Activated naive CD4-positive, alpha-beta T cell treated with anti-CD3 and anti-CD28 coated beads for 36 hours (primary cell): Measurements from ENCODE around the gene GULP1. TPM values are rescaled to one million over a fixed set of nuclear protein-coding genes. Genes with fewer than 3 reads are reported as not detected.
"Not testable (repeated sequence)": the region's sequence is repeated elsewhere in the genome, so short reads cannot be mapped to it uniquely, and the experiment has no call there.

ENCODE experiments used
- CTCF ChIA-PET: fragments of 350-600 bp; sonication (Branson Sonifier 250); formaldehyde crosslinking; loops from one replicate; lab custom pipeline; 2021; ENCODE audit warnings: antibody characterized with exemption; lab: Charles Lee
- DNase-seq: peaks from one replicate; pipeline ENCODE4 v3.0.0-alpha.2; 2020
- H3K27ac Mint-ChIP-seq: one replicate; pipeline ENCODE4 v1.8.0; 2021; ENCODE audit warnings: mild to moderate bottlenecking, mixed read lengths
- H3K27me3 Mint-ChIP-seq: one replicate; pipeline ENCODE4 v1.8.0; 2021; ENCODE audit warnings: low read depth, mixed read lengths
- H3K36me3 Mint-ChIP-seq: one replicate; pipeline ENCODE4 v1.8.0; 2021; ENCODE audit warnings: low read depth, mixed read lengths
- H3K4me1 Mint-ChIP-seq: one replicate; pipeline ENCODE4 v1.8.0; 2021; ENCODE audit warnings: low read depth, mixed read lengths
- H3K4me3 Mint-ChIP-seq: one replicate; pipeline ENCODE4 v1.8.0; 2021; ENCODE audit warnings: mild to moderate bottlenecking, moderate library complexity, mixed read lengths
- H3K9me3 Mint-ChIP-seq: one replicate; pipeline ENCODE4 v1.8.0; 2021; ENCODE audit warnings: mixed read lengths
- intact Hi-C: fragments of 100-400 bp; cut with micrococcal nuclease; formaldehyde crosslinking; loops from one replicate; pipeline ENCODE4 v1.15.1; 2023
- total RNA-seq, 2 experiments: library from RNA; stranded (reverse); gene quantifications; one replicate each; pipeline ENCODE4 v1.2.3, GENCODE V29; 2021

Gene GULP1
- total RNA-seq, 2 experiments from 2014 or later = not detected

- no peak overlapping the region for H3K4me3 Mint-ChIP-seq
- CTCF ChIA-PET = no interaction called here
- no peaks in the 10 kb centered on the region for H3K9me3 Mint-ChIP-seq
- no peaks in the 10 kb centered on the region for H3K36me3 Mint-ChIP-seq
- intact Hi-C loops = no loop called here
- H3K4me1 Mint-ChIP-seq = no peaks in the 10 kb centered on the region
- H3K27me3 Mint-ChIP-seq = no peaks in the 10 kb centered on the region
- no peak overlapping the region for H3K27ac Mint-ChIP-seq
- no peak for DNase-seq
Measured at GRCh38 chr2:188596054-188596453, 304.4 kb downstream of the GULP1 start.

- DNase-seq = no peak
- Mint-ChIP-seq H3K4me3 (no peak overlapping the region), H3K9me3 (no peaks in the 10 kb centered on the region), H3K4me1 (no peaks in the 10 kb centered on the region), H3K36me3 (no peaks in the 10 kb centered on the region), H3K27ac (no peak overlapping the region), H3K27me3 (no peaks in the 10 kb centered on the region)
- CTCF ChIA-PET = interaction anchor here (0.6 kb wide), 1 partner anchor 486 kb away, joined by 7 read pairs; no protein-coding TSS in a partner anchor
- intact Hi-C loops = no loop called here
Measured at GRCh38 chr2:188598551-188598950, 306.9 kb downstream of the GULP1 start.

GRCh38 chr2:188599140-188599539, 307.5 kb downstream of the GULP1 start:
- CTCF ChIA-PET = no interaction called here
- Mint-ChIP-seq H3K4me1 (no peaks in the 10 kb centered on the region), H3K27me3 (no peaks in the 10 kb centered on the region), H3K36me3 (no peaks in the 10 kb centered on the region), H3K9me3 (no peaks in the 10 kb centered on the region), H3K4me3 (no peak overlapping the region), H3K27ac (no peak overlapping the region)
- DNase-seq = no peak
- intact Hi-C loops = no loop called here

GRCh38 chr2:188600536-188601210, 309.0 kb downstream of the GULP1 start:
- H3K27ac Mint-ChIP-seq = no peak overlapping the region
- CTCF ChIA-PET = no interaction called here
- no peaks in the 10 kb centered on the region for H3K4me1 Mint-ChIP-seq
- H3K36me3 Mint-ChIP-seq = no peaks in the 10 kb centered on the region
- intact Hi-C loops = no loop called here
- H3K4me3 Mint-ChIP-seq = no peak overlapping the region
- no peaks in the 10 kb centered on the region for H3K9me3 Mint-ChIP-seq
- no peaks in the 10 kb centered on the region for H3K27me3 Mint-ChIP-seq
- DNase-seq = no peak

DNA sequence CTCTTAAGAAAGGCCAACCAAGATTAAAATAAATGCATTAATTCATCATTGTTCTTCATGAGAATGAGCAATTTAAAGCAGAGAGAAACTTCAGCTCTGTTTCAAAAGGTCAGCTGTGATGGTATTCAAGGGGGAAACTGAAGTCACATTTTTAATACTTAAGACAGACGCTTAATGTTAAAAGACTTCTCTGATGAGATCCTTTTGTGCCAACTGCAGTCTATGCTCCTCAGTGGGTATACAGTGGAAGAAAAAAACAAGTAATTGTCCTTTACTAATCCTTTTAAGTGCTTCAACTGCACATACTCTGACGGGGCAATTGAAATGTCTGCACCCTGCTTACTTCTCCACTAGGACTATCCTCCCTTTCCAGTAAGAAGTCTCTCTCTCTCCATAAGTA, 309.7 kb downstream of the GULP1 start:
- H3K36me3 Mint-ChIP-seq = no peaks in the 10 kb centered on the region
- no peak overlapping the region for H3K27ac Mint-ChIP-seq
- no peaks in the 10 kb centered on the region for H3K4me1 Mint-ChIP-seq
- intact Hi-C loops = no loop called here
- H3K4me3 Mint-ChIP-seq = no peak overlapping the region
- CTCF ChIA-PET = no interaction called here
- H3K27me3 Mint-ChIP-seq = no peaks in the 10 kb centered on the region
- DNase-seq = no peak
- no peaks in the 10 kb centered on the region for H3K9me3 Mint-ChIP-seq

- H3K36me3 Mint-ChIP-seq = no peaks in the 10 kb centered on the region
- H3K4me1 Mint-ChIP-seq = no peaks in the 10 kb centered on the region
- H3K9me3 Mint-ChIP-seq = no peaks in the 10 kb centered on the region
- DNase-seq = no peak
- H3K27me3 Mint-ChIP-seq = no peaks in the 10 kb centered on the region
- H3K4me3 Mint-ChIP-seq = no peak overlapping the region
- H3K27ac Mint-ChIP-seq = no peak overlapping the region
- intact Hi-C loops = no loop called here
- CTCF ChIA-PET = no interaction called here
Measured at GRCh38 chr2:188601927-188602326, 310.3 kb downstream of the GULP1 start.

DNA sequence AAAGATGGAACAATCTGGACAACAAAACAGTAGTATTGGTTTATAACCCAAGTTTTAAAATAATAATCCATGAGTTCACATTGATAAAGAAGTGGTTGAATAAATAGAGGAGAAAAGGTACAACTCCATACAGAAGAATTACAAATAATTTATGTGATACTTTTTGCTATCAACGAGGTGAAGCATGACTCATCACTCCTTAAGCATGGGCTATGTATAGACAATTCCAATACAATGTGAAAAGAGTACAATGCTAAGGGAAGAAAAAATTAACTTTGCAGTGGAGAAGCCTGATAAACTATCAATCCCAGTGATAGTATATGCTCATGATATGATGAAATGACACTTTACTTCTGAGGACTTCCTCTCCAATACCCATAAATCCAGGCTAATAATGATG, 312.9 kb downstream of the GULP1 start:
- intact Hi-C loops = no loop called here
- peaks cover 1% of the 10 kb centered on the region for H3K9me3 Mint-ChIP-seq
- H3K4me1 Mint-ChIP-seq = no peaks in the 10 kb centered on the region
- no peaks in the 10 kb centered on the region for H3K36me3 Mint-ChIP-seq
- DNase-seq = no peak
- CTCF ChIA-PET = no interaction called here
- H3K27me3 Mint-ChIP-seq = no peaks in the 10 kb centered on the region
- no peak overlapping the region for H3K4me3 Mint-ChIP-seq
- no peak overlapping the region for H3K27ac Mint-ChIP-seq

- H3K9me3 Mint-ChIP-seq, CTCF ChIA-PET, H3K36me3 Mint-ChIP-seq, H3K27me3 Mint-ChIP-seq, DNase-seq, H3K27ac Mint-ChIP-seq, H3K4me1 Mint-ChIP-seq, intact Hi-C loops, H3K4me3 Mint-ChIP-seq: not testable (repeated sequence)
Measured at GRCh38 chr2:188605609-188606584, 314.2 kb downstream of the GULP1 start.

GRCh38 chr2:188606596-188606995, 314.9 kb downstream of the GULP1 start:
- H3K27me3 Mint-ChIP-seq, H3K4me3 Mint-ChIP-seq, intact Hi-C loops, H3K9me3 Mint-ChIP-seq, H3K27ac Mint-ChIP-seq, H3K36me3 Mint-ChIP-seq, DNase-seq, H3K4me1 Mint-ChIP-seq: not testable (repeated sequence)
- CTCF ChIA-PET = interaction anchor here (0.6 kb wide), 1 partner anchor 74 kb away, joined by 3 read pairs; no protein-coding TSS in a partner anchor

GRCh38 chr2:188607501-188607900, 315.8 kb downstream of the GULP1 start:
- H3K36me3 Mint-ChIP-seq = no peaks in the 10 kb centered on the region
- intact Hi-C loops = no loop called here
- CTCF ChIA-PET = no interaction called here
- H3K27ac Mint-ChIP-seq = no peak overlapping the region
- no peaks in the 10 kb centered on the region for H3K27me3 Mint-ChIP-seq
- H3K9me3 Mint-ChIP-seq = peaks cover 1% of the 10 kb centered on the region
- DNase-seq = no peak
- H3K4me3 Mint-ChIP-seq = no peak overlapping the region
- H3K4me1 Mint-ChIP-seq = no peaks in the 10 kb centered on the region

- CTCF ChIA-PET = no interaction called here
- DNase-seq = no peak
- no peak overlapping the region for H3K4me3 Mint-ChIP-seq
- intact Hi-C loops = no loop called here
- no peaks in the 10 kb centered on the region for H3K27me3 Mint-ChIP-seq
- H3K36me3 Mint-ChIP-seq = no peaks in the 10 kb centered on the region
- H3K27ac Mint-ChIP-seq = no peak overlapping the region
- H3K4me1 Mint-ChIP-seq = no peaks in the 10 kb centered on the region
- H3K9me3 Mint-ChIP-seq = peaks cover 1% of the 10 kb centered on the region
Measured at GRCh38 chr2:188609321-188610049, 317.8 kb downstream of the GULP1 start.

DNA sequence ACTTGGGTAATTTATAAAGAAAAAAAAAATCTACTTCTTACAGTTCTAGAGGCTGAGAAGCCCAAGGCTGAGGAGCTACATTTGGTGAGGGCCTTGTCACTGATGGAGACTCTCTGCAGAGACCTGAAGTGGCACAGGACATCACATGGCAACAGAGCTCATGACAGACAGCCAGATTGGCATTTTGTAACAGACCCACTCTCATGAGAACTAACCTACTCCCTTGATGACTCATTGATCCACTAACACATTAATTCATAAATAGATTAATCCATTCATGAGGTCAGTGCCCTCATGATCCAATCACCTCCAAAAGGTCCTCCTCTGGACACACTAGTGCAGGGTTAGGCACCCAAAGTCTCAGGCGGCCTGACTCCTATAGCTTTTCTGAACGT, 318.4 kb downstream of the GULP1 start:
- Mint-ChIP-seq H3K27ac (no peak overlapping the region), H3K27me3 (no peaks in the 10 kb centered on the region), H3K9me3 (peaks cover 1% of the 10 kb centered on the region), H3K4me3 (no peak overlapping the region), H3K36me3 (no peaks in the 10 kb centered on the region), H3K4me1 (no peaks in the 10 kb centered on the region)
- CTCF ChIA-PET = no interaction called here
- intact Hi-C loops = no loop called here
- no peak for DNase-seq
